Measurements from ENCODE around the gene CCR3.

Gene CCR3

GRCh38 chr3:46293991-46294833 lies 52.0 kb downstream of the CCR3 start:
- in situ Hi-C loops (cut with MboI; ENCODE audit: low sequenced_read_pairs): no loop called here

GRCh38 chr3:46296826-46297225 lies 54.6 kb downstream of the CCR3 start:
- in situ Hi-C loops (cut with MboI; ENCODE audit: low sequenced_read_pairs): no loop called here

- in situ Hi-C loops (cut with MboI; ENCODE audit: low sequenced_read_pairs): no loop called here
These were observed 55.6 kb downstream of the CCR3 start for GRCh38 chr3:46297658-46298423.

- in situ Hi-C loops (cut with MboI; ENCODE audit: low sequenced_read_pairs): no loop called here
These were observed 56.8 kb downstream of the CCR3 start for GRCh38 chr3:46298871-46299607.

GRCh38 chr3:46299608-46300460 lies 57.6 kb downstream of the CCR3 start:
- in situ Hi-C loops (cut with MboI; ENCODE audit: low sequenced_read_pairs): no loop called here

GRCh38 chr3:46300461-46300789 lies 58.2 kb downstream of the CCR3 start:
- in situ Hi-C loops (cut with MboI; ENCODE audit: low sequenced_read_pairs): no loop called here

- in situ Hi-C loops (cut with MboI; ENCODE audit: low sequenced_read_pairs): no loop called here
These were observed 59.0 kb downstream of the CCR3 start for GRCh38 chr3:46301122-46301835.

- in situ Hi-C loops (cut with MboI; ENCODE audit: low sequenced_read_pairs): no loop called here
These were observed 61.0 kb downstream of the CCR3 start for GRCh38 chr3:46303240-46303639.

- in situ Hi-C loops (cut with MboI; ENCODE audit: low sequenced_read_pairs): no loop called here
These were observed 62.5 kb downstream of the CCR3 start for GRCh38 chr3:46304739-46305138.

GRCh38 chr3:46312991-46313390 lies 70.7 kb downstream of the CCR3 start:
- in situ Hi-C loops (cut with MboI; ENCODE audit: low sequenced_read_pairs): no loop called here

GRCh38 chr3:46314517-46314916 lies 72.3 kb downstream of the CCR3 start:
- in situ Hi-C loops (cut with MboI; ENCODE audit: low sequenced_read_pairs): no loop called here

- in situ Hi-C loops (cut with MboI; ENCODE audit: low sequenced_read_pairs): no loop called here
These were observed 73.9 kb downstream of the CCR3 start for GRCh38 chr3:46316206-46316605.

Data from HL-60/S4 treated with retinoic acid at 250 ng/mL for 4 days and 3 days (cell line).